IMR-90 (cell line): ENCODE measurements around the gene NISCH.

Experiments
- CEBPB ChIP-seq: IDR thresholded peaks from 2 replicates; pipeline ENCODE4 v1.6.1; 2012; ENCODE audit warnings: low read depth, low read length, improper control_type of control experiment
- CHD1 ChIP-seq: IDR thresholded peaks from 2 replicates; pipeline ENCODE4 v1.6.1; 2012; ENCODE audit warnings: low read depth, low read length, improper control_type of control experiment
- FOS ChIP-seq: fragments of 150-350 bp; IDR thresholded peaks from 2 replicates; pipeline ENCODE4 v1.6.1; 2016; ENCODE audit warnings: low read depth, low read length
- MAFK ChIP-seq: IDR thresholded peaks from 2 replicates; pipeline ENCODE4 v1.6.1; 2012; ENCODE audit warnings: low read depth, low read length, improper control_type of control experiment
- MXI1 ChIP-seq: IDR thresholded peaks from 2 replicates; pipeline ENCODE4 v1.6.1; 2012; ENCODE audit warnings: low read depth, mild to moderate bottlenecking, low read length, moderate library complexity, borderline replicate concordance
- NFE2L2 ChIP-seq: fragments of 150-350 bp; IDR thresholded peaks from 2 replicates; pipeline ENCODE4 v1.6.1; 2016; ENCODE audit warnings: low read depth, mild to moderate bottlenecking, low read length
- POLR2A ChIP-seq: IDR thresholded peaks from 2 replicates; pipeline ENCODE4 v1.6.1; 2012; ENCODE audit warnings: mild to moderate bottlenecking, low read depth, low read length
- RAD21 ChIP-seq: IDR thresholded peaks from 2 replicates; pipeline ENCODE4 v1.6.1; 2012; ENCODE audit warnings: low read length, improper control_type of control experiment
- RCOR1 ChIP-seq: IDR thresholded peaks from 2 replicates; pipeline ENCODE4 v1.6.1; 2012; ENCODE audit warnings: mild to moderate bottlenecking, low read length, improper control_type of control experiment; ENCODE audit not compliant: insufficient replicate concordance
- RFX5 ChIP-seq: IDR thresholded peaks from 2 replicates; pipeline ENCODE4 v1.8.0; 2012; ENCODE audit warnings: low read depth, mild to moderate bottlenecking, low read length, moderate library complexity
- SMC3 ChIP-seq: fragments of 150-350 bp; IDR thresholded peaks from 2 replicates; pipeline ENCODE4 v1.6.1; 2016; ENCODE audit warnings: low read depth, mild to moderate bottlenecking, antibody characterized with exemption, low read length, moderate library complexity
- TF ChIP-seq, protein P1 (sequence below): conservative IDR thresholded peaks from 2 replicates; pipeline ENCODE4 v1.5.1; 2012; ENCODE audit warnings: mild to moderate bottlenecking, low read depth, low read length, improper control_type of control experiment
- TF ChIP-seq, protein P2 (sequence below): fragments of 150-350 bp; IDR thresholded peaks from 2 replicates; pipeline ENCODE4 v1.6.1; 2016; ENCODE audit warnings: low read depth, mild to moderate bottlenecking, low read length, moderate library complexity, borderline replicate concordance
- TF ChIP-seq, protein P3 (sequence below): fragments of 150-350 bp; IDR thresholded peaks from 2 replicates; pipeline ENCODE4 v1.6.1; 2017; ENCODE audit warnings: mild to moderate bottlenecking, antibody characterized with exemption, low read length, low read depth

DNA sequence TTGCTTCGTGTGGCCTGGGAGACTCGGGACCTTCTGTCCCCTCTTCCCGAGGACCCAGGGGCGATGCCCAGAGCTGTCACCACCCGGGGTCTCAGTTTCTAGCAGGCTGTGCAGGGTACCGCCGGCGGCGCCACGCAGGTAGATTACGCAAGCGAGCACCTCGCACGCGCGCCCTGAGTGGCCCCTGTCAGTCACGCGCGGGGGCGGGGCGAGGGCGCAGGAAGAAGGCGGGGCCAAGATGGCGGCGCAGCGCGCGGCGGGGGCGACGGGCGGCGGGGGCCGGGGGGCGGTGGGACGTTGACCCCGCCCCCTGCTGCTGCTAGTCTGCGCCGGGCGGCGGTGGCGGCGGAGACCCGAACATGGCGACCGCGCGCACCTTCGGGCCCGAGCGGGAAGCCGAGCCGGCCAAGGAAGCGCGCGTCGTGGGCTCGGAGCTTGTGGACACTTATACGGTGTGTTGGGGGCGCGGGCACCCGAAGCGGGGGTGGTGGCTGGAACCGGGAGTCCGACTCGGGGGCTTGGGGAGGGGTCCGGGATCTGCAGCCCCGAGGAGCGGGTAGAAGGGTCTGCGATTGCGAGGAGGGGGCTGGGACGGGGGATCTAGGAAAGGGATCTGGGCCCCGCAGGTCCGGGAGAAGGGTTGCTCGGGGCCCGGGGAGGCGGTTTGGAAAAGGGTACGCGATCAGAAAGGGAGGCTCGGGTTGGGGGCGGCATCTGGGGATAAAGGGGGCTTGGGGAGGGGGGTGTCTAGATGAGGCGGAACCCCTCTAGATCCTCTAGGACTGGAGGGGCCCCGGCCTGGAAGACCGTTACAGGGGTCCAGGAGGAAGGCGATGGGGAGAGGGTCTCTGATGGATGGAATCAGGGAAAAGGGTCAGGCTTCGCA is at the start of gene NISCH:
- TF ChIP-seq, protein P1, sequence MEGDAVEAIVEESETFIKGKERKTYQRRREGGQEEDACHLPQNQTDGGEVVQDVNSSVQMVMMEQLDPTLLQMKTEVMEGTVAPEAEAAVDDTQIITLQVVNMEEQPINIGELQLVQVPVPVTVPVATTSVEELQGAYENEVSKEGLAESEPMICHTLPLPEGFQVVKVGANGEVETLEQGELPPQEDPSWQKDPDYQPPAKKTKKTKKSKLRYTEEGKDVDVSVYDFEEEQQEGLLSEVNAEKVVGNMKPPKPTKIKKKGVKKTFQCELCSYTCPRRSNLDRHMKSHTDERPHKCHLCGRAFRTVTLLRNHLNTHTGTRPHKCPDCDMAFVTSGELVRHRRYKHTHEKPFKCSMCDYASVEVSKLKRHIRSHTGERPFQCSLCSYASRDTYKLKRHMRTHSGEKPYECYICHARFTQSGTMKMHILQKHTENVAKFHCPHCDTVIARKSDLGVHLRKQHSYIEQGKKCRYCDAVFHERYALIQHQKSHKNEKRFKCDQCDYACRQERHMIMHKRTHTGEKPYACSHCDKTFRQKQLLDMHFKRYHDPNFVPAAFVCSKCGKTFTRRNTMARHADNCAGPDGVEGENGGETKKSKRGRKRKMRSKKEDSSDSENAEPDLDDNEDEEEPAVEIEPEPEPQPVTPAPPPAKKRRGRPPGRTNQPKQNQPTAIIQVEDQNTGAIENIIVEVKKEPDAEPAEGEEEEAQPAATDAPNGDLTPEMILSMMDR: no peak
- TF ChIP-seq RFX5 (no peak), POLR2A (peak; percentile 64; the same call in 1 of the 2 replicates), MAFK (no peak), CEBPB (peak; percentile 97), RCOR1 (no peak), RAD21 (no peak), FOS (no peak), SMC3 (no peak), MXI1 (no peak; the same call in 1 of the 2 replicates), CHD1 (no peak), NFE2L2 (no peak)
- TF ChIP-seq, protein P2, sequence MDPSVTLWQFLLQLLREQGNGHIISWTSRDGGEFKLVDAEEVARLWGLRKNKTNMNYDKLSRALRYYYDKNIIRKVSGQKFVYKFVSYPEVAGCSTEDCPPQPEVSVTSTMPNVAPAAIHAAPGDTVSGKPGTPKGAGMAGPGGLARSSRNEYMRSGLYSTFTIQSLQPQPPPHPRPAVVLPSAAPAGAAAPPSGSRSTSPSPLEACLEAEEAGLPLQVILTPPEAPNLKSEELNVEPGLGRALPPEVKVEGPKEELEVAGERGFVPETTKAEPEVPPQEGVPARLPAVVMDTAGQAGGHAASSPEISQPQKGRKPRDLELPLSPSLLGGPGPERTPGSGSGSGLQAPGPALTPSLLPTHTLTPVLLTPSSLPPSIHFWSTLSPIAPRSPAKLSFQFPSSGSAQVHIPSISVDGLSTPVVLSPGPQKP: no peak
- TF ChIP-seq, protein P3, sequence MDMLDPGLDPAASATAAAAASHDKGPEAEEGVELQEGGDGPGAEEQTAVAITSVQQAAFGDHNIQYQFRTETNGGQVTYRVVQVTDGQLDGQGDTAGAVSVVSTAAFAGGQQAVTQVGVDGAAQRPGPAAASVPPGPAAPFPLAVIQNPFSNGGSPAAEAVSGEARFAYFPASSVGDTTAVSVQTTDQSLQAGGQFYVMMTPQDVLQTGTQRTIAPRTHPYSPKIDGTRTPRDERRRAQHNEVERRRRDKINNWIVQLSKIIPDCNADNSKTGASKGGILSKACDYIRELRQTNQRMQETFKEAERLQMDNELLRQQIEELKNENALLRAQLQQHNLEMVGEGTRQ: peak; percentile 79
